Activated CD8-positive, alpha-beta memory T cell treated with anti-CD3 and anti-CD28 coated beads, Interleukin-2, amount 50 U/mL, for 1 hour (primary cell): ENCODE measurements around the gene CEP63.
"Not testable (repeated sequence)": the region's sequence is repeated elsewhere in the genome, so short reads cannot be mapped to it uniquely, and the experiment has no call there.

Source experiments
- DNase-seq: peaks from one replicate; pipeline ENCODE4 v3.0.0-alpha.2; 2020; ENCODE audit errors: extremely low read depth

Gene CEP63

GRCh38 chr3:134576426-134576825, 90.6 kb downstream of the CEP63 start:
- no peak for DNase-seq

GRCh38 chr3:134576831-134577230, 91.0 kb downstream of the CEP63 start:
- DNase-seq = no peak

- no peak for DNase-seq
Measured at GRCh38 chr3:134579141-134579665, 93.3 kb downstream of the CEP63 start.

- no peak for DNase-seq
Measured at GRCh38 chr3:134590766-134591165, 104.9 kb downstream of the CEP63 start.

- no peak for DNase-seq
Measured at GRCh38 chr3:134592806-134593205, 106.9 kb downstream of the CEP63 start.

GRCh38 chr3:134594331-134594741, 108.5 kb downstream of the CEP63 start:
- no peak for DNase-seq

- DNase-seq = not testable (repeated sequence)
Measured at GRCh38 chr3:134594986-134595385, 109.1 kb downstream of the CEP63 start.

- no peak for DNase-seq
Measured at GRCh38 chr3:134597390-134597970, 111.6 kb downstream of the CEP63 start.

- no peak for DNase-seq
Measured at GRCh38 chr3:134598763-134599545, 113.1 kb downstream of the CEP63 start.

- DNase-seq = no peak
Measured at GRCh38 chr3:134600206-134600605, 114.3 kb downstream of the CEP63 start.

- DNase-seq = no peak
Measured at GRCh38 chr3:134600685-134601463, 115.0 kb downstream of the CEP63 start.

GRCh38 chr3:134601539-134602439, 115.9 kb downstream of the CEP63 start:
- no peak for DNase-seq

GRCh38 chr3:134602440-134602814, 116.6 kb downstream of the CEP63 start:
- no peak for DNase-seq

- no peak for DNase-seq
Measured at GRCh38 chr3:134603480-134603879, 117.6 kb downstream of the CEP63 start.

GRCh38 chr3:134603956-134604355, 118.1 kb downstream of the CEP63 start:
- DNase-seq = no peak

- no peak for DNase-seq
Measured at GRCh38 chr3:134605556-134605955, 119.7 kb downstream of the CEP63 start.

GRCh38 chr3:134606033-134607025, 120.5 kb downstream of the CEP63 start:
- no peak for DNase-seq

- DNase-seq = no peak
Measured at GRCh38 chr3:134607054-134608022, 121.5 kb downstream of the CEP63 start.
